Bronchial epithelial cell (primary cell): ENCODE results near the gene S100P. TPM values are rescaled to one million over a fixed set of nuclear protein-coding genes. Genes with fewer than 3 reads are reported as not detected.

ENCODE experiments used
- DNase-seq: peaks from one replicate; pipeline ENCODE4 v3.0.0-alpha.2; 2010; ENCODE audit warnings: low read depth
- FAIRE-seq: peaks from 2 replicates; lab custom pipeline; 2011; peaks lifted over from hg19 to GRCh38; lab: Jason Lieb, UNC
- H3K27me3 ChIP-seq: 2 replicates; pipeline ENCODE4 v1.5.1; 2011; ENCODE audit warnings: low read length; ENCODE audit not compliant: control insufficient read depth, insufficient read depth
- H3K36me3 ChIP-seq: 2 replicates; pipeline ENCODE4 v1.5.1; 2011; ENCODE audit warnings: low read length; ENCODE audit not compliant: control insufficient read depth, insufficient read depth
- H3K4me3 ChIP-seq: 2 replicates; pipeline ENCODE4 v1.5.1; 2011; ENCODE audit warnings: mild to moderate bottlenecking, low read depth, low read length, control low read depth
- CTCF ChIP-seq: IDR thresholded peaks from 2 replicates; pipeline ENCODE4 v1.5.1; 2011; ENCODE audit warnings: mild to moderate bottlenecking, moderate library complexity, low read length, control low read depth, inconsistent platforms; ENCODE audit not compliant: insufficient read depth, severe bottlenecking
- total RNA-seq: library from RNA; depleted of rRNA; stranded (reverse); fragments of >200 nt; gene quantifications from 2 replicates; pipeline ENCODE4 v1.2.1, GENCODE V29; 2014

S100P gene
- total RNA-seq, 1 donor from 2014 or later = 641 TPM

GRCh38 chr4:6742507-6742906, 48.8 kb downstream of the S100P start:
- no peaks in the 10 kb centered on the region for H3K36me3 ChIP-seq
- no peak overlapping the region for H3K4me3 ChIP-seq
- no peaks in the 10 kb centered on the region for H3K27me3 ChIP-seq
- FAIRE-seq (no peak), DNase-seq (no peak)
- no peak for TF ChIP-seq CTCF

GRCh38 chr4:6742989-6743388, 49.3 kb downstream of the S100P start:
- DNase-seq (no peak), FAIRE-seq (no peak)
- TF ChIP-seq CTCF = no peak
- no peaks in the 10 kb centered on the region for H3K27me3 ChIP-seq
- no peaks in the 10 kb centered on the region for H3K36me3 ChIP-seq
- no peak overlapping the region for H3K4me3 ChIP-seq

Other genes with a start within 250 kb of the S100P start
- 1.1 and 3.1 TPM in 2 replicates for gene PPP2R2C, start 221.3 kb upstream of the S100P start, total RNA-seq
- gene MAN2B2, start 118.7 kb upstream of the S100P start, total RNA-seq = 4.7 and 8.3 TPM in 2 replicates
- 69.5 and 127 TPM in 2 replicates for gene MRFAP1, start 53.2 kb upstream of the S100P start, total RNA-seq
- gene MRFAP1L1, start 16.0 kb downstream of the S100P start, total RNA-seq = 57.9 and 79.2 TPM in 2 replicates
- gene BLOC1S4, start 22.3 kb downstream of the S100P start, total RNA-seq = 14.2 and 14.5 TPM in 2 replicates
- gene KIAA0232, start 88.8 kb downstream of the S100P start, total RNA-seq = 20.5 and 28.0 TPM in 2 replicates
- 103 and 133 TPM in 2 replicates for gene TBC1D14, start 215.9 kb downstream of the S100P start, total RNA-seq